ENCODE data around the gene CYTH1. TPM values are rescaled to one million over a fixed set of nuclear protein-coding genes. Genes with fewer than 3 reads are reported as not detected.
"Not testable (repeated sequence)": the region's sequence is repeated elsewhere in the genome, so short reads cannot be mapped to it uniquely, and the experiment has no call there.

Gene CYTH1
- total RNA-seq, 2 donors from 2014 or later, result 54.6 to 68.9 TPM

DNA sequence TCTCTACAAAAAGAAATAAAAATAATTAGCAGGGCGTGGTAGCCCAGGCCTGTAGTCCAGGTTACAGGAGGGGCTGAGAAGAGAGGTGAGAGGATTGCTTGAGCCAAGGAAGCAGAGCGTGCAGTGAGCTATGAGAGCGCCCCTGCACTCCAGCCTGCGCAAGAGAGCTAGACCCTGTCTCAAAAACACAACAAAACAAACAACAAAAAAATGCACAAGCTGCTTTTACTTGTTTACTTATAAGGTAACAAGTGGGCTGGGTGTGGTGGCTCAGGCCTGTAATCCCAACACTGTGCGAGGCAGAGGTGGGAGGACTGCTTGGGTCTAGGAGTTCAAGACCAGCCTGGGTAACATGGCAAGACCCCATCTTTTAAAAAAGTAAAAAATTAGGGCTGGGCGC is 1.7 kb downstream of the CYTH1 start:
- H3K27ac ChIP-seq, result peak overlapping the region; percentile 87
- H3K4me3 ChIP-seq, result no peak overlapping the region
- no peaks in the 10 kb centered on the region for H3K36me3 ChIP-seq
- TF ChIP-seq CTCF (IDR thresholded peaks at IDR 0.05), result no peak
- intact Hi-C loops (cut with DNase I), result no loop called here
- no peaks in the 10 kb centered on the region for H3K27me3 ChIP-seq
- H3K9ac ChIP-seq (ENCODE audit: low read depth in 2 of 2, low read length in 2 of 2), result peak overlapping the region; percentile 38 to 51
- no peaks in the 10 kb centered on the region for H3K9me3 ChIP-seq
- DNase-seq, result no peak
- peaks cover 7% of the 10 kb centered on the region for H3K4me1 ChIP-seq

- intact Hi-C loops (cut with DNase I), result no loop called here
- peak overlapping the region; percentile 38 to 51 for H3K9ac ChIP-seq (ENCODE audit: low read depth in 2 of 2, low read length in 2 of 2)
- no peak overlapping the region for H3K4me3 ChIP-seq
- peak; percentile 35 for DNase-seq
- no peak for TF ChIP-seq CTCF (IDR thresholded peaks at IDR 0.05)
- H3K27ac ChIP-seq, result peak overlapping the region; percentile 87
- no peaks in the 10 kb centered on the region for H3K36me3 ChIP-seq
- peaks cover 7% of the 10 kb centered on the region for H3K4me1 ChIP-seq
- H3K27me3 ChIP-seq, result no peaks in the 10 kb centered on the region
- H3K9me3 ChIP-seq, result no peaks in the 10 kb centered on the region
Measured at GRCh38 chr17:78779850-78780249, 2.2 kb downstream of the CYTH1 start.

GRCh38 chr17:78779286-78779651 is 2.8 kb downstream of the CYTH1 start:
- intact Hi-C loops (cut with DNase I); H3K9me3 ChIP-seq; H3K27me3 ChIP-seq; H3K4me3 ChIP-seq; DNase-seq; H3K4me1 ChIP-seq; H3K36me3 ChIP-seq: not testable (repeated sequence)
- H3K9ac ChIP-seq (ENCODE audit: low read depth in 2 of 2, low read length in 2 of 2), result peak overlapping the region; percentile 38 to 51
- H3K27ac ChIP-seq, result peak overlapping the region; percentile 87

GRCh38 chr17:78777881-78778280 is 4.2 kb downstream of the CYTH1 start:
- no peak for DNase-seq
- Histone ChIP-seq H3K4me1 (peaks cover 5% of the 10 kb centered on the region), H3K27ac (no peak overlapping the region), H3K9ac (ENCODE audit: low read depth in 2 of 2, low read length in 2 of 2) (no peak overlapping the region), H3K27me3 (no peaks in the 10 kb centered on the region), H3K36me3 (no peaks in the 10 kb centered on the region), H3K9me3 (no peaks in the 10 kb centered on the region), H3K4me3 (no peak overlapping the region)
- no peak for TF ChIP-seq CTCF (IDR thresholded peaks at IDR 0.05)
- intact Hi-C loops (cut with DNase I), result no loop called here

DNA sequence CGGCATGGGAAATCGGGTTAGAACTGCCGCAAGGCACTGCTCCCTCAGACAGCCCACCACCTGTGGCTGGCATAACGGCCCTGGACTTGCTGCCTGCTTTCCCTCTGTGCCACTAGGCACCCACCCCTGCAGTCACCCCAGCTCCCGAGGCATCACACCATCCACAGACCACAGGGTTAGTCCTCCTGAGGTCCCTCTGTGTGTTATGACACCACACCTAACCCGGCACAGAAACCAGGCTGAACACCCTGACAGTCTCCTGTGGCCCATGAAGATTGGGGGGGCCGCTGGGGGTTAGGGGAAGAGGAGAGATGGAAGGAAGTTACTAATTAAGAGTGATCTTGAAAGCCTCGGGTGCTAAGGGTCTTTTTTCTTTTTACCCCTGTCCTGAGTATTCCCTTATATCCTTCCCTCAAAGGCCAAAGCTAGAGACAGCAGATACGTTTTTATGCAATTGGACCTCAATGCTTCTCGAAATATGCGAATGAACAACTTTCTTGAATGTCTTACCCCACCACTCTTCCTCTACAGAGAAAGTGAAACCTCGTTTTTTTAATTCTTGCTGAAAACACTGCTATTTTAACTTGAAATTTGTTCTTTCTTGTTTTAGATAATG is 7.0 kb downstream of the CYTH1 start:
- DNase-seq, result no peak
- no peaks in the 10 kb centered on the region for H3K36me3 ChIP-seq
- no peaks in the 10 kb centered on the region for H3K4me1 ChIP-seq
- TF ChIP-seq CTCF (IDR thresholded peaks at IDR 0.05), result no peak
- H3K27ac ChIP-seq, result peak overlapping the region; percentile 57
- H3K27me3 ChIP-seq, result no peaks in the 10 kb centered on the region
- no peaks in the 10 kb centered on the region for H3K9me3 ChIP-seq
- peak overlapping the region; percentile 32 to 60 for H3K9ac ChIP-seq (ENCODE audit: low read depth in 2 of 2, low read length in 2 of 2)
- H3K4me3 ChIP-seq, result no peak overlapping the region
- intact Hi-C loops (cut with DNase I), result no loop called here

- H3K36me3 ChIP-seq, result no peaks in the 10 kb centered on the region
- H3K27me3 ChIP-seq, result no peaks in the 10 kb centered on the region
- no peaks in the 10 kb centered on the region for H3K4me1 ChIP-seq
- H3K9me3 ChIP-seq, result no peaks in the 10 kb centered on the region
- intact Hi-C loops (cut with DNase I), result no loop called here
- peak overlapping the region; percentile 32 to 39 for H3K9ac ChIP-seq (ENCODE audit: low read depth in 2 of 2, low read length in 2 of 2)
- DNase-seq, result no peak
- peak overlapping the region; percentile 57 for H3K27ac ChIP-seq
- H3K4me3 ChIP-seq, result no peak overlapping the region
- no peak for TF ChIP-seq CTCF (IDR thresholded peaks at IDR 0.05)
Measured at GRCh38 chr17:78774453-78774852, 7.6 kb downstream of the CYTH1 start.

Data from colonic mucosa (tissue), 4 donors.